ENCODE data around the gene UNC5C. TPM values are rescaled to one million over a fixed set of nuclear protein-coding genes. Genes with fewer than 3 reads are reported as not detected.

UNC5C gene
- total and polyA plus RNA-seq, 2 donors from 2014 or later = 0.84 to 3.1 TPM

GRCh38 chr4:95317085-95317793, 231.5 kb downstream of the UNC5C start:
- Histone ChIP-seq H3K4me1 (ENCODE audit: control insufficient read depth in 2 of 3, insufficient read depth in 2 of 3, low read depth in 1 of 3, low read length in 3 of 3) (no peaks in the 10 kb centered on the region), H3K9me3 (ENCODE audit: control insufficient read depth in 2 of 3, insufficient read depth in 1 of 3, low read length in 3 of 3) (no peaks in the 10 kb centered on the region), H3K27ac (ENCODE audit: low read depth in 2 of 2, low read length in 2 of 2) (no peak overlapping the region), H3K4me3 (ENCODE audit: low read length in 3 of 3) (no peak overlapping the region), H3K27me3 (ENCODE audit: control insufficient read depth, insufficient read depth, low read length) (no peaks in the 10 kb centered on the region), H3K36me3 (ENCODE audit: control insufficient read depth in 2 of 3, insufficient read depth in 3 of 3, low read length in 3 of 3) (no peaks in the 10 kb centered on the region), H3K9ac (ENCODE audit: low read length in 3 of 3) (no peak overlapping the region)
- DNase-seq (no peak), FAIRE-seq (no peak)
- intact Hi-C loops (cut with DNase I) = no loop called here
- no peak for TF ChIP-seq CTCF (IDR thresholded peaks at IDR 0.05; ENCODE audit: borderline replicate concordance, extremely low read depth, insufficient read depth)

DNA sequence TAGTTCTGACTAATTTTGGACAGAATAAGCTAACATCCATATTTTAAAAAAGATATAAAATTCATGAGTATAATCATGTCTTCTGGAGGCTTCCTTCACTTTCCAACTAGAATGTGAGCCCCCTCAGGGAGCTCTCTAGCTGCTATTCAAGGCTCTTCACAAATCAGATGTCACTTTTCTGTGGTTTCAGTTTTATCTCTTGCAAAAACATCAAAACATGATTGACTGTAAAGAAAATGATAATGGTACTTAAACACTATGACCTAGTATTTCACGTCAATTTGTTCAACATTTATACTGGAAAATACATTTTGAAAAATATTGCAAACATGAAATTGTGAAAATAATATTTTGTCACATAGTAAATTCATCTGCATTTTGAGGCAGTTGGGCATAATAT, 234.2 kb downstream of the UNC5C start:
- no peak for TF ChIP-seq CTCF (IDR thresholded peaks at IDR 0.05; ENCODE audit: borderline replicate concordance, extremely low read depth, insufficient read depth)
- no peak overlapping the region for H3K9ac ChIP-seq (ENCODE audit: low read length in 3 of 3)
- H3K36me3 ChIP-seq (ENCODE audit: control insufficient read depth in 2 of 3, insufficient read depth in 3 of 3, low read length in 3 of 3) = no peaks in the 10 kb centered on the region
- H3K27me3 ChIP-seq (ENCODE audit: control insufficient read depth, insufficient read depth, low read length) = no peaks in the 10 kb centered on the region
- intact Hi-C loops (cut with DNase I) = no loop called here
- H3K4me1 ChIP-seq (ENCODE audit: control insufficient read depth in 2 of 3, insufficient read depth in 2 of 3, low read depth in 1 of 3, low read length in 3 of 3) = no peaks in the 10 kb centered on the region
- DNase-seq (no peak), FAIRE-seq (no peak)
- H3K9me3 ChIP-seq (ENCODE audit: control insufficient read depth in 2 of 3, insufficient read depth in 1 of 3, low read length in 3 of 3) = no peaks in the 10 kb centered on the region
- no peak overlapping the region for H3K4me3 ChIP-seq (ENCODE audit: low read length in 3 of 3)
- no peak overlapping the region for H3K27ac ChIP-seq (ENCODE audit: low read depth in 2 of 2, low read length in 2 of 2)

GRCh38 chr4:95304898-95305297, 243.9 kb downstream of the UNC5C start:
- no peaks in the 10 kb centered on the region for H3K9me3 ChIP-seq (ENCODE audit: control insufficient read depth in 2 of 3, insufficient read depth in 1 of 3, low read length in 3 of 3)
- DNase-seq (no peak), FAIRE-seq (no peak)
- H3K27me3 ChIP-seq (ENCODE audit: control insufficient read depth, insufficient read depth, low read length) = no peaks in the 10 kb centered on the region
- H3K27ac ChIP-seq (ENCODE audit: low read depth in 2 of 2, low read length in 2 of 2) = no peak overlapping the region
- no peaks in the 10 kb centered on the region for H3K4me1 ChIP-seq (ENCODE audit: control insufficient read depth in 2 of 3, insufficient read depth in 2 of 3, low read depth in 1 of 3, low read length in 3 of 3)
- no peak overlapping the region for H3K4me3 ChIP-seq (ENCODE audit: low read length in 3 of 3)
- H3K9ac ChIP-seq (ENCODE audit: low read length in 3 of 3) = no peak overlapping the region
- no peaks in the 10 kb centered on the region for H3K36me3 ChIP-seq (ENCODE audit: control insufficient read depth in 2 of 3, insufficient read depth in 3 of 3, low read length in 3 of 3)
- intact Hi-C loops (cut with DNase I) = no loop called here
- TF ChIP-seq CTCF (IDR thresholded peaks at IDR 0.05; ENCODE audit: borderline replicate concordance, extremely low read depth, insufficient read depth) = no peak

- no peak for TF ChIP-seq CTCF (IDR thresholded peaks at IDR 0.05; ENCODE audit: borderline replicate concordance, extremely low read depth, insufficient read depth)
- H3K27ac ChIP-seq (ENCODE audit: low read depth in 2 of 2, low read length in 2 of 2) = no peak overlapping the region
- FAIRE-seq (no peak), DNase-seq (no peak)
- H3K9ac ChIP-seq (ENCODE audit: low read length in 3 of 3) = no peak overlapping the region
- intact Hi-C loops (cut with DNase I) = no loop called here
- H3K4me1 ChIP-seq (ENCODE audit: control insufficient read depth in 2 of 3, insufficient read depth in 2 of 3, low read depth in 1 of 3, low read length in 3 of 3) = no peaks in the 10 kb centered on the region
- no peak overlapping the region for H3K4me3 ChIP-seq (ENCODE audit: low read length in 3 of 3)
- no peaks in the 10 kb centered on the region for H3K27me3 ChIP-seq (ENCODE audit: control insufficient read depth, insufficient read depth, low read length)
- no peaks in the 10 kb centered on the region for H3K9me3 ChIP-seq (ENCODE audit: control insufficient read depth in 2 of 3, insufficient read depth in 1 of 3, low read length in 3 of 3)
- H3K36me3 ChIP-seq (ENCODE audit: control insufficient read depth in 2 of 3, insufficient read depth in 3 of 3, low read length in 3 of 3) = no peaks in the 10 kb centered on the region
These were observed 248.5 kb downstream of the UNC5C start for GRCh38 chr4:95300304-95300703.
